Activated T-cell treated with anti-CD3 and anti-CD28 coated beads, Interleukin-2, amount 50 U/mL, for 72 hours (primary cell): ENCODE data around the gene UBE3C. TPM values are rescaled to one million over a fixed set of nuclear protein-coding genes. Genes with fewer than 3 reads are reported as not detected.

Experiments used
- ATAC-seq, 2 donors: fragments of 150-1000 bp; cut with Tn5 transposase; replicated peaks in 1 of 2; 2 replicates each; pipeline ENCODE4 v1.10.0; 2021; ENCODE audit warnings: moderate library complexity in 2 of 2, mild to moderate bottlenecking in 1 of 2
- DNase-seq, 2 donors: peaks; one replicate each; pipeline ENCODE4 v3.0.0; 2021 to 2022; ENCODE audit warnings: mixed read lengths in 1 of 2
- H3K27ac Mint-ChIP-seq: one replicate; pipeline ENCODE4 v1.8.0; 2022; ENCODE audit warnings: mild to moderate bottlenecking, moderate library complexity, mixed read lengths
- H3K27me3 Mint-ChIP-seq: one replicate; pipeline ENCODE4 v1.8.0; 2022; ENCODE audit warnings: low read depth, mixed read lengths
- H3K36me3 Mint-ChIP-seq, 2 donors: one replicate each; pipeline ENCODE4 v1.8.0; 2022; ENCODE audit warnings: mixed read lengths in 2 of 2, mild to moderate bottlenecking in 1 of 2; ENCODE audit not compliant: insufficient read depth in 2 of 2
- H3K4me1 Mint-ChIP-seq: one replicate; pipeline ENCODE4 v1.8.0; 2022; ENCODE audit warnings: low read depth, mixed read lengths
- H3K4me3 Mint-ChIP-seq, 2 donors: one replicate each; pipeline ENCODE4 v1.8.0; 2022; ENCODE audit warnings: mild to moderate bottlenecking in 2 of 2, mixed read lengths in 2 of 2, moderate library complexity in 2 of 2
- H3K9me3 Mint-ChIP-seq, 2 donors: one replicate each; pipeline ENCODE4 v1.8.0; 2022; ENCODE audit warnings: mixed read lengths in 2 of 2
- total RNA-seq, 2 donors: library from RNA; stranded (reverse); gene quantifications; one replicate each; pipeline ENCODE4 v1.2.3, GENCODE V29; 2022

Gene UBE3C
- total RNA-seq, 2 donors from 2014 or later, result 39.6 to 42.6 TPM

- no peak overlapping the region for H3K27ac Mint-ChIP-seq
- no peak for DNase-seq
Observed at GRCh38 chr7:157205438-157205837, 66.7 kb downstream of the UBE3C start.

DNA sequence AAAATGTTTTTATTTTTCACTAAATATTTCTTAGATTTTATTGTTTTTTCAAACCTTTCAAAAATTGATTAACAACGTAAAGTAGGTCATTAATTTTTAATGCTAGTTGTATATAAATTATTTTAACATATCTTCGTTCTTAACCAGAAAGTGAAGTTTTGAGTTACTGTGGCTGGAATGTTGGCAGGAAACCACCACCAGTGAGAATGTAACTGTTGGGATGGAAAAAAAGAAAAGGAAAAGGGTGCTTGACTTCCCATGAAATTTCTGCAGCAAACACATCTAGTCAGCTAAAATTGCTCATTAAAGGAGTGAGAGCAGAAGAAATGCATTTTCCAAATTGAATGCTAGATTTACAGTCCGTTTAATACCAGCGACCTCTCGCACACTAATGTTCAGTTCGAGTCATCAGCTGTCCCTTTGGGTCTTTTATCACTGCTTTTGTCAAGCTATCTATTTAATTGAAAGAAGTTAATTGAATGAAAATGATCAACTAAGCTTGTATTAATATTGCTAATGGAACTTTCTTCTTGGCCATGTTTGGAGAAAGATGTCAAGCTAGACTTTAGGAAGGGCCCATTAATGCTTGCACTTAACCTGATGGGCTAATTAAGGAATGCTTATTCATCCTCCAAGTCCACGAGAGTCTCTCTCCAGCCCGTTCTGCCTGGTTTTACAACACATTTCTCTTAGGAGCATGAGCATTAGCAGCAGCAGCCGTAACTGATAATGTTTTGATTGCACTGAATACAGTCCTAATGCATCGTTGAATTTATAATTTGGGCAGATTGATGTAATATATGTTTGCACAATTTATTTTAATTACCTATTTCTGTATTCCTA lies 70.1 kb downstream of the UBE3C start:
- Mint-ChIP-seq H3K27me3 (no peaks in the 10 kb centered on the region), H3K36me3 (peaks cover 4 to 20% of the 10 kb centered on the region in 2 donors), H3K9me3 (no peaks in the 10 kb centered on the region), H3K27ac (no peak overlapping the region), H3K4me1 (no peaks in the 10 kb centered on the region), H3K4me3 (no peak overlapping the region)
- ATAC-seq (no peak), DNase-seq (no peak)

More at GRCh38 chr7:157205438-157205837, 66.7 kb downstream of the UBE3C start:
- no peak for ATAC-seq
- Mint-ChIP-seq H3K36me3 (peaks cover 5 to 18% of the 10 kb centered on the region in 2 donors), H3K4me3 (no peak overlapping the region), H3K9me3 (no peaks in the 10 kb centered on the region), H3K27me3 (no peaks in the 10 kb centered on the region), H3K4me1 (no peaks in the 10 kb centered on the region)

- no peak for DNase-seq
- ATAC-seq, result no peak
- H3K9me3 Mint-ChIP-seq, result no peaks in the 10 kb centered on the region
- H3K4me1 Mint-ChIP-seq, result no peaks in the 10 kb centered on the region
- H3K4me3 Mint-ChIP-seq, result no peak overlapping the region
- peak overlapping the region; percentile 92 for H3K27ac Mint-ChIP-seq
- H3K36me3 Mint-ChIP-seq, result peaks cover 2 to 22% of the 10 kb centered on the region in 2 donors
- H3K27me3 Mint-ChIP-seq, result no peaks in the 10 kb centered on the region
Observed at GRCh38 chr7:157210682-157211081, 72.0 kb downstream of the UBE3C start.

DNA sequence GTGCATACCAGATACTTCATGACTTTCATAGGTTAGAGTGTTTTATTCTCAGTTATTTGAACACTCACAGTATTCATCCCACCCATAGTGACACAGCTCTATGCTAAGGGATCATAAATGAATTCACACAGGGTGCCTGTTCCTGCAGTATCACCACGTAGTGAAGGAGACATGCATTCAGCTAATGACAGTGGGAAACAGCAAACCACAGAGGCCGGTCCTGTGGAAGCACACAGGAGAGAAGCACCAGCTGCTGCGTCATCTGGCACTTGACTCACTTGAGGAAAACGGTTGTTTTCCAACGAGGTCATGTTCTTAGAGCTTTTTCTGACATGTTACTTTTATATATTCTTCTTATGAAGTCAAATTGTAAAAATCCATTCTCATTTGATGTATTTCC lies 73.0 kb downstream of the UBE3C start:
- H3K4me3 Mint-ChIP-seq, result no peak overlapping the region
- H3K4me1 Mint-ChIP-seq, result no peaks in the 10 kb centered on the region
- H3K27ac Mint-ChIP-seq, result no peak overlapping the region
- H3K27me3 Mint-ChIP-seq, result no peaks in the 10 kb centered on the region
- no peaks in the 10 kb centered on the region for H3K9me3 Mint-ChIP-seq
- ATAC-seq (no peak), DNase-seq (no peak)
- H3K36me3 Mint-ChIP-seq, result peaks cover 2 to 24% of the 10 kb centered on the region in 2 donors

DNA sequence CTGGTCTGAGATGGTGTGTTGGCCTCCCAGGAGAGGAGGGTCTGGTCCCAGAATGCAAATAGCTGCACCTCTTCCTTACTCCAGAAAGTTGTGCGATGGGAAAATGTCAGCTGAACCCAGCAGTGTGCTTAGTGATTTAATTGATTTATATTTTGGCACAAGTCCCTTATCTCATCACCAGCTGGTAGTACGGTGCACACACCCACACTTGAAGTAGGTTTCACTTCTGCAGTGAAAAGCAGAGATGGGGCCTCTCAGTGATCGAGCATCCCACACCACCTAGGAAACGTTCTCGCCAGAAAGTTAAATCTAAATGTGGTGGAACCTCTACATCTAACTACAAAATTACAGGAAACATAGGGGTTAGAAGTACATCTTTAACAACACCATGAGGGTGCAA lies 80.4 kb downstream of the UBE3C start:
- peaks cover 3 to 22% of the 10 kb centered on the region in 2 donors for H3K36me3 Mint-ChIP-seq
- H3K4me3 Mint-ChIP-seq, result no peak overlapping the region
- H3K27me3 Mint-ChIP-seq, result no peaks in the 10 kb centered on the region
- DNase-seq (no peak), ATAC-seq (no peak)
- peaks cover 11% of the 10 kb centered on the region for H3K4me1 Mint-ChIP-seq
- H3K27ac Mint-ChIP-seq, result no peak overlapping the region
- no peaks in the 10 kb centered on the region for H3K9me3 Mint-ChIP-seq

- H3K27ac Mint-ChIP-seq, result no peak overlapping the region
- H3K36me3 Mint-ChIP-seq, result peaks cover 3 to 27% of the 10 kb centered on the region in 2 donors
Observed at GRCh38 chr7:157220916-157221569, 82.3 kb downstream of the UBE3C start.

GRCh38 chr7:157222687-157223086 lies 84.0 kb downstream of the UBE3C start:
- H3K36me3 Mint-ChIP-seq, result peaks cover 5 to 20% of the 10 kb centered on the region in 2 donors
- no peak for DNase-seq
- no peaks in the 10 kb centered on the region for H3K27me3 Mint-ChIP-seq
- H3K9me3 Mint-ChIP-seq, result no peaks in the 10 kb centered on the region
- no peak overlapping the region for H3K4me3 Mint-ChIP-seq
- H3K4me1 Mint-ChIP-seq, result peaks cover 11% of the 10 kb centered on the region
- no peak for ATAC-seq
- no peak overlapping the region for H3K27ac Mint-ChIP-seq

More at GRCh38 chr7:157220916-157221569, 82.3 kb downstream of the UBE3C start:
- ATAC-seq (no peak), DNase-seq (no peak)
- H3K9me3 Mint-ChIP-seq, result no peaks in the 10 kb centered on the region
- H3K4me3 Mint-ChIP-seq, result no peak overlapping the region
- H3K4me1 Mint-ChIP-seq, result peaks cover 11% of the 10 kb centered on the region
- no peaks in the 10 kb centered on the region for H3K27me3 Mint-ChIP-seq

GRCh38 chr7:157224627-157225026 lies 85.9 kb downstream of the UBE3C start:
- H3K27me3 Mint-ChIP-seq, result no peaks in the 10 kb centered on the region
- no peaks in the 10 kb centered on the region for H3K9me3 Mint-ChIP-seq
- no peak for DNase-seq
- H3K36me3 Mint-ChIP-seq, result peaks cover 5 to 16% of the 10 kb centered on the region in 2 donors
- no peak overlapping the region for H3K27ac Mint-ChIP-seq
- ATAC-seq, result no peak
- no peak overlapping the region for H3K4me3 Mint-ChIP-seq
- no peaks in the 10 kb centered on the region for H3K4me1 Mint-ChIP-seq

DNA sequence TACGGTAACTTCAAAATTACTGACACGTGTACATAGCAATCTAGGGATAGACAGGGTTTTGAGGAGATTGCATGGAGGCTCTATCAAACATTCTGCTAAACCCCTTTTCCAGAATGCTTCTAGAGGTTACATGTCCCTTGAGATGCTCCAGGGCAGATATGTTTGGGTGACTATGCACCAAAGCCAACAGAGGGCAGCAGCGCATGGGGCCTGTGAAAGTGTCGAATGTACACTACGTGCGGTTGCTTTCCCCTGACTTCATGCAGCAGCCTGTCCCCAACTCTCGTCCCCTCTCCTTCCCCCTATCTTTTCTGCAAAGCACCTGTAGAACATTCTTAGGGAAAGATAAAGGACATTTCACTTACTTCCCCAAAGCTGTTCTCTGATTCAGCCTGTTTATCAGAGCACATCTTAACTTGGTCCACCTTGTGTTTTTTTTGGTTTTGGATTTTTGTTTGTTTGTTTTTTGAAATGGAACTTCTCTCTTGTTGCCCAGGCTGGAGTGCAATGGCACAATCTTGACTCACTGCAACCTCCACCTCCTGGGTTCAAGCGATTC lies 90.2 kb downstream of the UBE3C start:
- H3K27me3 Mint-ChIP-seq, result no peaks in the 10 kb centered on the region
- ATAC-seq (peak in 1 of 2 donors; percentile 36), DNase-seq (peak in 1 of 2 donors; percentile 13)
- H3K4me3 Mint-ChIP-seq, result no peak overlapping the region
- no peaks in the 10 kb centered on the region for H3K9me3 Mint-ChIP-seq
- no peaks in the 10 kb centered on the region for H3K4me1 Mint-ChIP-seq
- H3K36me3 Mint-ChIP-seq, result peaks cover 4 to 16% of the 10 kb centered on the region in 2 donors
- no peak overlapping the region for H3K27ac Mint-ChIP-seq

DNA sequence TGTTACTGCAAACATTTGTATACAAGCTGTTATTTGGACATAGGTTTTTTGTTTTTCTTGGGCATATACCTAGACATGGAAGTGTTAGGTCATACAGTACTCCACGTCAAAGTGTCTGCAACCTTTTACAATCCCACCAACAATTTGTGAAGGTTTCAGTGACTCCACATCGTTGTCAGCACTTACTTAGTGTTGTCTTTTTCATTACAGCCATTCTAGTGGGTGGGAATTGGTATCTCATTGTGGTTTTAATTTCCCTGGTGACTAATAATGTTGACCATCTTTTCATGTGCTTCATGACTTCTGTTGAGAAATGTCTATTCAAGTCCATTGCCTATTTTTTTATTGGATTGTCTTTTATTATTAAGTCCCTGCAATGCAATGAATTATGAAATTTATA lies 95.0 kb downstream of the UBE3C start:
- no peak for DNase-seq
- Mint-ChIP-seq H3K4me3 (no peak overlapping the region), H3K36me3 (peaks cover 8 to 20% of the 10 kb centered on the region in 2 donors), H3K27me3 (no peaks in the 10 kb centered on the region), H3K9me3 (peaks cover 0 to 2% of the 10 kb centered on the region in 2 donors), H3K27ac (no peak overlapping the region), H3K4me1 (no peaks in the 10 kb centered on the region)
- ATAC-seq, result no peak

DNA sequence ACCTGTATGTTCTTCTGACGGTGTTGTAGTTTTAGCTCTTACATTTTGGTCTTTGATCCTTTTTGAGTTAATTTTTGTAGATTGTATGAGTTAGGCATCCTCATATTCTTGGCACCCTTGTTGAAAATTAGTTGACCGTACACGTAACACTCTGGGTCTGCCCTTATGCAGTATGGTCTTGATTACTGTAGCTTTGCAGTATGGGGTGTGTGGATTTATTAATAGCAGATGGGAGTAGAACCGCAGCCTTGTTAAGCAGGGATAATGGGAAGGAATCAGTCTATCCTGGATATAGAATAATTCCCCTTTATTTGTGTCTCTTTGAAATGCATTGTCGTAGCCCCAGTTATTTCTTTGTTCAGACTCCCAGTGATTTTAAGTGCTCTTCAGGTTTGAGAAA lies 95.5 kb downstream of the UBE3C start:
- ATAC-seq, result no peak
- DNase-seq, result no peak
- no peak overlapping the region for H3K4me3 Mint-ChIP-seq
- no peaks in the 10 kb centered on the region for H3K4me1 Mint-ChIP-seq
- peaks cover 10 to 23% of the 10 kb centered on the region in 2 donors for H3K36me3 Mint-ChIP-seq
- no peak overlapping the region for H3K27ac Mint-ChIP-seq
- H3K27me3 Mint-ChIP-seq, result no peaks in the 10 kb centered on the region
- H3K9me3 Mint-ChIP-seq, result peaks cover 0 to 2% of the 10 kb centered on the region in 2 donors

DNA sequence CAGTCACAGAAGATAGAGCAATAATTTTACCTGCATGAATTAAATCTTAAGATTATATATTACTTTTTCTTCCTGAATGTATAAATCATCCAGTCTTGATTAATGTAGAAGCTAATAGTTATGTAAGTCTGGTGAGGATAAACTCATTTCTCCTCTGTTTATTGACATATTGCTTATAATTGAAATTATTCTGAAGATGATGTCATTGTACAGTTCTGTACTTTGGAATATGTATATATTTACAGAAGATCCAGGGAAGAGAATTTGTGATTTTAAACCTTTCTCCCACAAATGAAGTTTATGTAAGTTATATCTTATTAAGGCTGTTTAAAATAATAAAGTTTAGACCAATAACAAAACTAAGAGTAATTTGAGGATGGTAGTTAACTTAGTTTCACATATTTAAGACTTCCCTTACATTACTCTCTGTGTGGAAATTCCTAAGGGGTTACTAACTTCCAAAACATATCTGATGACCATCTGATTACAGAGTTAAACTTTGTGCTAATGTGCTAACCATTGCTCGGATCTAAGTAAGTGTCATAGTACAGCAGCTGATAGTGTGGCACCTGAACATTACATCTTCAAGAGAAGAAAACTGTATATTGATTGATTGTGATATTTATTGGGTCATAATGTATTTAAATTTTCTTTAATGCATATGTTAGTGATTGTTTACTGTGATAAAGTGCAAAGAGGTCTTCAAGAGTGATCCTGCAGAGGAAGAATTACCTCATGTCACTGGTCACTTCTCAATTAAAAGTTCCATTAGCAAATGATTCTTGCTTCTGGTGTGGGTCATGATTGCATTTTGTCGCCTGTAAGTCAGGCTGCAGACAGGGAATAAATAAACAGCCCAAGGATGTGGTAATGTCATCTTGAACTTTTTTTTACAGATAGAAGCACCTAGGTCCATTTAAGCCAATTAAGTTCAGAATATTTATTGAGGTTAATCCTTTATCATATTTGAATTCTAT lies 96.9 kb downstream of the UBE3C start:
- H3K9me3 Mint-ChIP-seq, result peaks cover 0 to 2% of the 10 kb centered on the region in 2 donors
- no peak overlapping the region for H3K4me3 Mint-ChIP-seq
- H3K27me3 Mint-ChIP-seq, result no peaks in the 10 kb centered on the region
- no peaks in the 10 kb centered on the region for H3K4me1 Mint-ChIP-seq
- DNase-seq (no peak), ATAC-seq (no peak)
- H3K36me3 Mint-ChIP-seq, result peaks cover 12 to 27% of the 10 kb centered on the region in 2 donors
- H3K27ac Mint-ChIP-seq, result no peak overlapping the region
